HUES64 (cell line): ENCODE measurements around the gene ARHGAP25.

ENCODE experiments used
- H3K27ac ChIP-seq: 2 replicates; pipeline ENCODE4 v1.7.0; 2013; ENCODE audit warnings: low read depth, low read length, inconsistent platforms
- H3K27me3 ChIP-seq: 2 replicates; pipeline ENCODE4 v1.6.1; 2013; ENCODE audit warnings: mild to moderate bottlenecking, low read length; ENCODE audit not compliant: insufficient read depth
- H3K36me3 ChIP-seq: 2 replicates; pipeline ENCODE4 v1.6.1; 2013; ENCODE audit warnings: mild to moderate bottlenecking, low read length; ENCODE audit not compliant: insufficient read depth
- H3K4me1 ChIP-seq: 2 replicates; pipeline ENCODE4 v1.6.1; 2013; ENCODE audit warnings: mild to moderate bottlenecking, low read length, moderate library complexity; ENCODE audit not compliant: insufficient read depth
- H3K4me3 ChIP-seq: 2 replicates; pipeline ENCODE4 v1.5.1; 2013; ENCODE audit warnings: mild to moderate bottlenecking, low read length, moderate library complexity
- H3K9ac ChIP-seq: 2 replicates; pipeline ENCODE4 v1.6.1; 2013; ENCODE audit warnings: mild to moderate bottlenecking, low read depth, low read length
- H3K9me3 ChIP-seq: 2 replicates; pipeline ENCODE4 v1.6.1; 2013; ENCODE audit warnings: low read depth, low read length; ENCODE audit not compliant: insufficient read depth
- WGBS: fragments of 150-250, 120-280 bp; methylation state at CpG from one replicate; pipeline ENCODE4 v1.1.7; 2013; ENCODE audit warnings: missing lambda C conversion rate; 5-methylcytosine and 5-hydroxymethylcytosine counted together

Gene ARHGAP25

DNA sequence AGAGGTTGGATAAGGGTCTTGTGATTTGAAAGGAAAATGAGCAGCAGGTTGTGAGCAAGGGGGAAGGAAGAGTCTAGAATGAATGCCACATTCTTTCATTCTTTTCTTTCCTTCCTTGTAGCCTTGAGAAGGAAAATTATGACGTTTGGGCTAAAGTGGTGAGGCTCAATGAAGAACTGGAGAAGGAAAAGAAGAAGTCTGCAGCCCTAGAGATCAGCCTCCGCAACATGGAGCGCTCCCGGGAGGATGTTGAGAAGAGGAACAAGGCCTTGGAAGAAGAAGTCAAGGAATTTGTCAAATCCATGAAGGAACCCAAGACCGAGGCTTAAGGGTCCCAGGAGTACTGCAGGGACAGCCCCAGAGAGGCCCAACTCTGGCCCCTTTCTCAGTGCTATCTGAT lies 91.3 kb downstream of the ARHGAP25 start:
- H3K4me1 ChIP-seq = no peaks in the 10 kb centered on the region; the same call in 1 of the 2 replicates
- 95% methylated on average over 5 of the region's 5 CpGs for WGBS
- no peak overlapping the region for H3K9ac ChIP-seq
- H3K4me3 ChIP-seq = no peak overlapping the region
- H3K27me3 ChIP-seq = no peaks in the 10 kb centered on the region
- no peaks in the 10 kb centered on the region for H3K9me3 ChIP-seq
- H3K36me3 ChIP-seq = no peaks in the 10 kb centered on the region
- H3K27ac ChIP-seq = no peak overlapping the region

DNA sequence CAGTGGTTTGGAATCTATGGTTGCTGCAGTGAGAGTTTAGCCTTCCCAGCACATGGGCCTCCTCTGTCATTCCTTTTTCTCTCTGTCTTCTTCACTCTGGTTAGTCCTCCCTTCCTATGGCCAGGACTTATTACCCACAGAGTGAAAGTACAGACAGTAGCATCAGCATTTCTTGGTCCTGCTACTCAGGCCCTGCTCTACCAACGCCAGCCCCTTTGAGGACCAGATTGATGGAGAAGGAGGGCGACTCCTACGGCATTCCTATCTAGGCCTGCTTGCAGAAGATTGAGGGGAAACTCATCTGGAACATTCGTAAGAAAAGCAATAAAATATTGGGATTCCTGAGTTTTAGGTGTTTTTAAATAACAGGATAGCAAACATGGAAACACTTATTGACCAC lies 93.1 kb downstream of the ARHGAP25 start:
- Histone ChIP-seq H3K9ac (no peak overlapping the region), H3K4me3 (no peak overlapping the region), H3K4me1 (no peaks in the 10 kb centered on the region; the same call in 1 of the 2 replicates), H3K36me3 (no peaks in the 10 kb centered on the region), H3K27ac (no peak overlapping the region), H3K27me3 (no peaks in the 10 kb centered on the region), H3K9me3 (no peaks in the 10 kb centered on the region)
- WGBS = 92% methylated on average over 4 of the region's 4 CpGs

DNA sequence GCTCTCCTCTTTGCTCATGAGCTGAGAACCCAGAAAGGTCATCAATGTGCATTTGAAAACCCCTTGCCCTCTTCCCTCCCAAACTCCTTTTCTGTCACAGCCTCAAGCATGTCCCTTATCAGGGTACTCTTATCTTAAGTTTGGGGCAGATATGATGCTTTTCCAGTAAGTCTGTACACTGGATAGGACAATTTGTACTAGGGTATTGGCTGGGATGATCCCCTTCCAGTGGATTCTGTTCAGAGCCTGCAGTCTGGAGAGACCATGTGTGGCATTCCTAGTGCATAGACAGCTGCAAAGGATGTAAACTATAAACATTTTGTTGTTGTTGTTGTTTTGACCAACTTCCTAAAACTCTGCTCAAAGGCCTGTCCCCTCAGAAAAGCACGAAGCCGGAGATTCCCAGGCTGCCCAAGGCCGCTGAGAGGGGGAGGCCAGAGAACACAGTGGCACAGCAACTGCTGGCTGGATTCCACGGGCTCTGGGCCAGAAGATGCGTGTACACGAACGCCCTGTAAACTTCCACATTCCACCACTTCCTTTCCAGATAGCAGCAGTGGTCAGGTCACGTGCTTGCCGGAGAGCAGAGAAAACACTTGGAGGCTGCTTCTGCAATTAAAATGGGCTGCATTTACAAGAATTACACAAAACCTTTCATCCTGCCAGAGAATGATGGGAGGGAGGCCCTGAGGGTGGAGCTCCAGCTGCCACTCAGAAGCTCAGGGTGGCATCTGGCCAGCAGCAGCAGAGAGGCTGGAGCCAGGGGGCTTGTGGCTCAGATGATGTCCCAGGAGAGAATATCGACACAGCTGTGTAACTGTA lies 94.5 kb downstream of the ARHGAP25 start:
- 71% methylated on average over 10 of the region's 10 CpGs for WGBS
- no peak overlapping the region for H3K27ac ChIP-seq
- no peak overlapping the region for H3K4me3 ChIP-seq
- H3K9me3 ChIP-seq = no peaks in the 10 kb centered on the region
- H3K27me3 ChIP-seq = no peaks in the 10 kb centered on the region
- H3K36me3 ChIP-seq = no peaks in the 10 kb centered on the region
- H3K9ac ChIP-seq = no peak overlapping the region
- no peaks in the 10 kb centered on the region; the same call in 1 of the 2 replicates for H3K4me1 ChIP-seq

DNA sequence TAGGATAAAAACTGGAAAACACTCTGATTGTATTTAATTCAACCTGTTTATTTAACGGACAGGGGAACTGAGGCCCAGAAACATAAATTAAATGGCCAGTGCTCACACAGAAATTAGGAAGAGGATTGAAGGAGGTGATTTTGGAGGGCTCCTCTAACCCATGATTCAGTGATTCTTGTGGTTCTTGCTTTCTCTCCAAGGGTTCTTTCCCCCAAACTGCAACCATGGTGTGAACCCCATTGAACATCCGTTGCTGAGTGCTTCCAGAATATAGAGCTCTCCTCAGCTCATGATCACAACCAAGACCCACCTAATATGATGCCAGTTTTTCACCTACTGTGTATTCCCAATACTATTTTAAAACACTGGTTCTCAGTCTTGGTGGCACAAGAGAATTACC lies 95.1 kb downstream of the ARHGAP25 start:
- no peaks in the 10 kb centered on the region for H3K36me3 ChIP-seq
- no peaks in the 10 kb centered on the region for H3K27me3 ChIP-seq
- H3K27ac ChIP-seq = no peak overlapping the region
- no peak overlapping the region for H3K4me3 ChIP-seq
- H3K9me3 ChIP-seq = no peaks in the 10 kb centered on the region
- WGBS = 97% methylated on average over 2 of the region's 2 CpGs
- H3K9ac ChIP-seq = no peak overlapping the region
- H3K4me1 ChIP-seq = no peaks in the 10 kb centered on the region; the same call in 1 of the 2 replicates

DNA sequence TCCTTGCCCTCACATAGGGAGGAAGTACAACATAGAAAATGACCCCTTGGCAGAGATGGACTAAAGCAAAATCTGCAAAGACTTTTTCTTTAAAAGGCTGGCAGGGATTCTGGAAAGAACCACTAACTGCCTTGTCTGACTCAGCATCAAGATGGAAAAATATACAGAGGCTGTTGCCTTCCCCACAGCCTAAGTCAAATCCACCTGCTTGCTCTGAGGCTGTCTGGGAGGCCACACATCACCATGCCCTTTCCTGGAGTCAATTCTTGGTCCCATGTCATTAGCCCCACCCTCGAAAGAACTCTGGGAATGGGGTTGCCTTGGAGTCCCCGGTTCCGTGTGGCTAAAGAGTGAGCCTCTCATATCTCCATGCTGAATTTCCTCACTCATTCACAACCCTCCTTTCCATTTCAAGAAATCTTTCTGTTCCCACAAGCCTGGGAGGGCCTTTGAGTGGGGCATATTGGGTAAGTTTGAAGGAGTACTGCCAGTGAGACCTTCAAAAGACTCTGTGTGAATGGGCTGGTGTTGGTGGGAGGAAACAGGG lies 97.1 kb downstream of the ARHGAP25 start:
- H3K9ac ChIP-seq = no peak overlapping the region
- H3K27me3 ChIP-seq = no peaks in the 10 kb centered on the region
- H3K27ac ChIP-seq = no peak overlapping the region
- H3K4me1 ChIP-seq = no peaks in the 10 kb centered on the region; the same call in 1 of the 2 replicates
- H3K9me3 ChIP-seq = no peaks in the 10 kb centered on the region
- no peaks in the 10 kb centered on the region for H3K36me3 ChIP-seq
- no peak overlapping the region for H3K4me3 ChIP-seq
- WGBS = 97% methylated on average over 3 of the region's 3 CpGs

DNA sequence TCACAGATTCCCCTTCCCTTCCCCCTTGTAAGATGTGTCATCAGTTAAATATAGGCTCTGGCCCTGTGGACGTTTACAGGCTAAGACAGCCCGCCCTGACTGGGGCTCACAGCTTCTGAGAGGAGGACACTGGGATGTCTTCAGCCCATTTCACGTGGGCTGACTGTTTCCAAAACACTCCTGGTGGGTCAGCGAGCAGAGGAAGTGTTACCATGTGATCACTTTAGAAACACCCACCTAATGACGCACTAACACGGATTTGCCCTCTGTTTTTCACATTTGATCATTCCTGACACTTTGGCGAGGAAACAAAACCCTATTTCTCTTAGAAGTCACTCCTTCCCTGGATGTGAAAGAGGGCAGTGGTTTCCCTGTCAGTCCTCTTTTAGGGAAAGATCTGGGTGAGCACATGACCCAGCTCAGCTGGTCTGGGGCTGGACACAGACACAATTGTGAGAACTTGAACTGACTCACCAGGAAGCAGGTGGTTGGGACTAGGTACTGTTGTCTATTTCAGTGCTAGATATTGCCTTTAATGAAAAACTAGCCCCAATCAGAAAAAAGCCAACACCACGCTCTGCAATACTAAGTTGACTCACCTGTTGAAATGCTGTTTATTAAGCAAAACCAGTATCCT lies 97.7 kb downstream of the ARHGAP25 start:
- 82% methylated on average over 8 of the region's 8 CpGs for WGBS
- Histone ChIP-seq H3K9ac (no peak overlapping the region), H3K27ac (no peak overlapping the region), H3K27me3 (no peaks in the 10 kb centered on the region), H3K9me3 (no peaks in the 10 kb centered on the region), H3K36me3 (no peaks in the 10 kb centered on the region), H3K4me3 (no peak overlapping the region), H3K4me1 (no peaks in the 10 kb centered on the region; the same call in 1 of the 2 replicates)

DNA sequence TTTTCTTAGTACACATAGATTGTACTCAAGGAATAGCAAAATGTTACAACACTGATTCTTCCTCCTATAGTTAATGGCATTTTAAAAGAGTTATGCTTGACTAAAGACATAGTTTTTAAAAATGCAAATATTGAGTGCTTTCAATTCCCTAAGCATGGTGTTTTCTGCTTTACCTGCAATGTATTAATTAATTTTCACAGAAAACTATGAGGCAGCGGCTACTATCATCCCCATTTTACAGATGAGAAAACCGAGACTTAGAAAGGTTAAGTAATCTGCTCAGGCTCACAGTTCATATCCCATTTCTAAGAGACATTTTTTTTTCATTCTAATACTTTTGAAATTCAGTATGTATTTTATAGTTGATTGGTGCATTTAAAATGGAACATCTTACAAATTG lies 98.6 kb downstream of the ARHGAP25 start:
- Histone ChIP-seq H3K9ac (no peak overlapping the region), H3K36me3 (no peaks in the 10 kb centered on the region), H3K27ac (no peak overlapping the region), H3K4me1 (no peaks in the 10 kb centered on the region; the same call in 1 of the 2 replicates), H3K4me3 (no peak overlapping the region), H3K27me3 (no peaks in the 10 kb centered on the region), H3K9me3 (no peaks in the 10 kb centered on the region)
- WGBS = 93% methylated on average over 2 of the region's 2 CpGs

DNA sequence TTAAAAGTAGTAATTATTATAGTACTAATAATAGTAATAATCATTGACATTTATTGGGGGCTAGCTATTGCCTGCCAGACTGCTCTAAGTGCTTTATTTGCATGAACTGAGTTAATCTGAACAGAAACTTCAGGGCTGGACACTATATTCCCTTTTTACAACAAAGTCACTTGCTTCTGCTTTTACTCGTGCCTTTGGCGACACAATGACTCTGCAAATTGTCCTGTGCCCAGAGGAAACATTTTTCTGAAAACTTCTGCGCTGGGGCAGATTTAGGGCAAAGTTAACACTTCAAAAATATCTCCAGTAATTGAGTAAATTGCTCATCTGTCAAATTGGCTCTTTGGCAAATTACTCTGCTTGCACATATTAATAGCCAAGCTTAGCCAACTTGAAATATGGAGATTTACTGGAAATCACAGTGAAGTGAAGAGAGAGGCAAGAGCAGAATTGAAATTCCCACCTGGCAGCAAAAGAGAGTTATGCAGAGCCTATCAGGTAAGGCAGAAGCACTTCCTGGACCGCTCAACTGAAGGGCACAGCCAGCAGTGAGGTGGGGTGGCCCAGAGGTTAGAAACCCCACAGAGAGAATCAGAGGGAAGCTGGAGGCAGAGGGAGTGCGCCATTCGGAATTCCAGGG lies 100.2 kb downstream of the ARHGAP25 start:
- Histone ChIP-seq H3K36me3 (no peaks in the 10 kb centered on the region), H3K27me3 (no peaks in the 10 kb centered on the region), H3K4me3 (no peak overlapping the region), H3K4me1 (no peaks in the 10 kb centered on the region), H3K9me3 (peaks cover 5% of the 10 kb centered on the region), H3K27ac (no peak overlapping the region), H3K9ac (no peak overlapping the region)
- WGBS = 87% methylated on average over 6 of the region's 6 CpGs

DNA sequence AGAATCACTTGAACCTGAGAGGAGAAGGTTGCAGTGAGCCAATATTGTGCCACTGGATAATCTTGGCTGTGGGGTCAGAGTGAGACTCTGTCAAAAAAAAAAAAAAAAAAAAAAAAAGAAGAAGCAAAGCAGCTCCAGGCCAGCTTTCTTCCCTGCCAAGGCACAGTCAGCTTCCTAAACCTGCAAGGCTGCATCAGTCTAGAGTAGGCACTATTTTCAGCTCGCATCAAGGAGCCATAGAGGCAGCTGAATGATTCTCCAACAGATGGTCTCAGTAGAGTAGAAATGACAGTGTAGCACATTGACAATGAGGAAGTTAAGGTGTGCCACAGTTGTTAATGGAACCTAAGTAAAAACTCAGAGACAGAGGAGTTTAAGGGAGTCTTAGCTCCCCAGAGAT lies 101.0 kb downstream of the ARHGAP25 start:
- Histone ChIP-seq H3K27me3 (no peaks in the 10 kb centered on the region), H3K9me3 (peaks cover 5% of the 10 kb centered on the region), H3K36me3 (no peaks in the 10 kb centered on the region), H3K27ac (no peak overlapping the region), H3K4me1 (no peaks in the 10 kb centered on the region), H3K4me3 (no peak overlapping the region), H3K9ac (no peak overlapping the region)
- WGBS = 95% methylated on average over 1 of the region's 1 CpG

DNA sequence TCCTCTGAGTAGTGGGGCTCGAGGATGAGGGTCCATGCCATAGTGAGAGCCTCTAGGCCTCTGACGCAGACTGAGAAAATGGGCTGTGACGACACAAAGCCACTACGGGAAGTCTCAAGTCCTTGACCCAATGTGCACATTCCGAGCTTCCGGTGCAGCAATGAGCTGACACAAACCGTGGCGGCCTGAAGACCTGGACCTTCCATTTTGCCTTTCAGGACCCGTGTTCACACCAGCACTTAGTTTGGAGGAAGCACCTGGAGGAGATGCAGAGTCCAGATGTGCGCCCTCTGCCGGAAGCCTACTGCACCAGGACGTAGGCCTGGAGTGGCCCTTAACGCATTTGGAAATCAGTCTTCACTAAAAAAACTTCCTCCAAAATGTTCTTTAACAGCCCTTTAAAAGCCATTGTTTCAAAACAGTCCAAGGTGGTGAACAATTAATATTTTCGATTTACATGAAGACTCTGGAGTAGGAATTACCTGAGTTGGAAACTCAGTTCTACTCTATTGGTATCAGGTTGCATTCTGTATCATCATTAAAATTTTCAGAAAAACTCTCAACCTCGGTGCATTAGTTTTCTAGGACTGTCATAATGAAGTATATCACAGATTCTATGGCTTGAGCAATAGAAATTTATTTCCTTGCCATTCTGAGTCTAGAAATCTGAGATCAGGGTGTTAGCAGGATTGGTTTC lies 102.7 kb downstream of the ARHGAP25 start:
- H3K4me1 ChIP-seq = no peaks in the 10 kb centered on the region
- no peaks in the 10 kb centered on the region for H3K27me3 ChIP-seq
- no peak overlapping the region for H3K4me3 ChIP-seq
- H3K27ac ChIP-seq = no peak overlapping the region
- H3K9me3 ChIP-seq = peaks cover 5% of the 10 kb centered on the region
- H3K36me3 ChIP-seq = no peaks in the 10 kb centered on the region
- WGBS = 74% methylated on average over 14 of the region's 15 CpGs
- H3K9ac ChIP-seq = no peak overlapping the region
